ENCODE measurements around the gene AGAP9.
"Not testable (repeated sequence)": the region's sequence is repeated elsewhere in the genome, so short reads cannot be mapped to it uniquely, and the experiment has no call there.

GRCh38 chr10:47467957-47468356 is 55.5 kb downstream of the AGAP9 start:
- TF ChIP-seq LRRFIP1 (CRISPR knock-in tag; conservative IDR thresholded peaks at IDR 0.05); CHD2 (IDR thresholded peaks at IDR 0.05; ENCODE audit: low read depth, low read length); ZNF205 (CRISPR knock-in tag; IDR thresholded peaks at IDR 0.05); CTCF (CRISPR knock-in tag; IDR thresholded peaks at IDR 0.05); ELF4 (CRISPR knock-in tag; IDR thresholded peaks at IDR 0.05; ENCODE audit: borderline replicate concordance); POLR2AphosphoS5 (IDR thresholded peaks at IDR 0.05; ENCODE audit: low read depth, low read length); CEBPB (IDR thresholded peaks at IDR 0.05; ENCODE audit: borderline replicate concordance, low read depth, low read length); NFYB (CRISPR knock-in tag; IDR thresholded peaks at IDR 0.05); ZFX (CRISPR knock-in tag; IDR thresholded peaks at IDR 0.05; ENCODE audit: low read depth): not testable (repeated sequence)

Data from HepG2 (cell line).